H9 (cell line): Measurements from ENCODE around the gene C4orf17. TPM values are rescaled to one million over a fixed set of nuclear protein-coding genes. Genes with fewer than 3 reads are reported as not detected.

Source experiments
- DNase-seq: peaks from one replicate; pipeline ENCODE4 v3.0.0-alpha.2; 2017
- H2AFZ ChIP-seq: one replicate; pipeline ENCODE4 v1.6.1; 2013; ENCODE audit warnings: mild to moderate bottlenecking, low read length, control low read depth, moderate library complexity
- H2AK5ac ChIP-seq: 2 replicates; pipeline ENCODE4 v1.6.1; 2013; ENCODE audit warnings: low read length, control low read depth, mixed read lengths; ENCODE audit not compliant: insufficient read length
- H2BK120ac ChIP-seq: one replicate; pipeline ENCODE4 v1.6.1; 2013; ENCODE audit warnings: low read depth, mild to moderate bottlenecking, low read length, control low read depth, inconsistent platforms; ENCODE audit not compliant: poor library complexity, severe bottlenecking
- H2BK12ac ChIP-seq: 2 replicates; pipeline ENCODE4 v1.6.1; 2013; ENCODE audit warnings: low read length, control low read depth, mixed read lengths, low read depth; ENCODE audit not compliant: insufficient read length
- H2BK15ac ChIP-seq: 2 replicates; pipeline ENCODE4 v1.6.1; 2013; ENCODE audit warnings: low read depth, low read length, control low read depth
- H2BK20ac ChIP-seq: one replicate; pipeline ENCODE4 v1.6.1; 2013; ENCODE audit warnings: low read depth, mild to moderate bottlenecking, low read length, control low read depth, inconsistent platforms; ENCODE audit not compliant: poor library complexity, severe bottlenecking
- H2BK5ac ChIP-seq: 2 replicates; pipeline ENCODE4 v1.6.1; 2013; ENCODE audit warnings: low read length, control low read depth, mixed read lengths; ENCODE audit not compliant: insufficient read length
- H3K14ac ChIP-seq: 2 replicates; pipeline ENCODE4 v1.6.1; 2013; ENCODE audit warnings: low read length, control low read depth; ENCODE audit not compliant: insufficient read depth
- H3K18ac ChIP-seq: 2 replicates; pipeline ENCODE4 v1.6.1; 2013; ENCODE audit warnings: low read depth, mild to moderate bottlenecking, mixed read lengths, low read length, control low read depth; ENCODE audit not compliant: insufficient read length
- H3K23ac ChIP-seq: 2 replicates; pipeline ENCODE4 v1.6.1; 2013; ENCODE audit warnings: low read length, control low read depth, mixed read lengths, low read depth; ENCODE audit not compliant: insufficient read length
- H3K23me2 ChIP-seq: 2 replicates; pipeline ENCODE4 v1.6.1; 2013; ENCODE audit warnings: low read depth, mild to moderate bottlenecking, mixed read lengths, low read length, control low read depth; ENCODE audit not compliant: insufficient read length, poor library complexity, severe bottlenecking
- H3K27ac ChIP-seq: 2 replicates; pipeline ENCODE4 v1.5.1; 2013; ENCODE audit warnings: low read length, control low read depth, mixed read lengths, low read depth; ENCODE audit not compliant: insufficient read length
- H3K27me3 ChIP-seq: 2 replicates; pipeline ENCODE4 v1.6.1; 2013; ENCODE audit warnings: low read length, control low read depth, inconsistent platforms; ENCODE audit not compliant: insufficient read depth
- H3K4ac ChIP-seq: 2 replicates; pipeline ENCODE4 v1.6.1; 2013; ENCODE audit warnings: low read depth, mild to moderate bottlenecking, control low read depth, inconsistent platforms, low read length, moderate library complexity
- H3K4me1 ChIP-seq: 2 replicates; pipeline ENCODE4 v1.6.1; 2013; ENCODE audit warnings: low read length, control low read depth, inconsistent platforms; ENCODE audit not compliant: insufficient read depth
- H3K4me2 ChIP-seq: 2 replicates; pipeline ENCODE4 v1.6.1; 2013; ENCODE audit warnings: low read length, control low read depth, mixed read lengths; ENCODE audit not compliant: insufficient read length, insufficient read depth
- H3K56ac ChIP-seq: 2 replicates; pipeline ENCODE4 v1.6.1; 2013; ENCODE audit warnings: low read depth, mild to moderate bottlenecking, mixed read lengths, low read length, control low read depth; ENCODE audit not compliant: insufficient read length
- H3K79me1 ChIP-seq: 2 replicates; pipeline ENCODE4 v1.6.1; 2013; ENCODE audit warnings: low read depth, mild to moderate bottlenecking, moderate library complexity, low read length, control low read depth, inconsistent platforms; ENCODE audit not compliant: insufficient read depth, poor library complexity, severe bottlenecking
- H3K79me2 ChIP-seq: 2 replicates; pipeline ENCODE4 v1.6.1; 2013; ENCODE audit warnings: low read length, control low read depth, inconsistent platforms; ENCODE audit not compliant: insufficient read depth
- H3K9ac ChIP-seq: 2 replicates; pipeline ENCODE4 v1.6.1; 2013; ENCODE audit warnings: low read length, control low read depth, mixed read lengths; ENCODE audit not compliant: insufficient read length; ENCODE audit errors: extremely low read depth
- H3K9me3 ChIP-seq: one replicate; pipeline ENCODE4 v1.6.1; 2013; ENCODE audit warnings: low read depth, low read length, inconsistent platforms; ENCODE audit not compliant: control insufficient read depth
- H3T11ph ChIP-seq: one replicate; pipeline ENCODE4 v1.6.1; 2013; ENCODE audit warnings: mild to moderate bottlenecking, low read length, control low read depth, inconsistent platforms
- H4K20me1 ChIP-seq: one replicate; pipeline ENCODE4 v1.6.1; 2013; ENCODE audit not compliant: control insufficient read depth, insufficient read length, insufficient read depth
- H4K5ac ChIP-seq: 2 replicates; pipeline ENCODE4 v1.6.1; 2013; ENCODE audit warnings: low read depth, mild to moderate bottlenecking, mixed read lengths, low read length, control low read depth; ENCODE audit not compliant: insufficient read length
- H4K8ac ChIP-seq: replicated peaks from 2 replicates; pipeline ENCODE4 v1.6.1; 2013; ENCODE audit warnings: low read length, control low read depth, mixed read lengths, low read depth; ENCODE audit not compliant: insufficient read length
- H4K91ac ChIP-seq: 2 replicates; pipeline ENCODE4 v1.6.1; 2013; ENCODE audit warnings: low read depth, mild to moderate bottlenecking, moderate library complexity, mixed read lengths, low read length, control low read depth; ENCODE audit not compliant: insufficient read length
- H3K27ac Mint-ChIP-seq, 3 experiments: 2 replicates in 2 of 3; 3 replicates in 1 of 3; pipeline ENCODE4 v1.8.0; 2020 to 2021; ENCODE audit warnings: mixed read lengths in 3 of 3, mild to moderate bottlenecking in 1 of 3, moderate library complexity in 1 of 3
- H3K27me3 Mint-ChIP-seq: 2 replicates; pipeline ENCODE4 v1.8.0; 2021; ENCODE audit warnings: low read depth, mild to moderate bottlenecking, moderate library complexity, mixed read lengths
- H3K36me3 Mint-ChIP-seq, 3 experiments: 2 replicates in 2 of 3; 3 replicates in 1 of 3; pipeline ENCODE4 v1.8.0; 2020 to 2021; ENCODE audit warnings: low read depth in 3 of 3, mixed read lengths in 3 of 3; ENCODE audit not compliant: insufficient read depth in 1 of 3
- H3K4me1 Mint-ChIP-seq, 2 experiments: 2 replicates each; pipeline ENCODE4 v1.8.0; 2020; ENCODE audit warnings: mixed read lengths in 2 of 2
- H3K4me3 Mint-ChIP-seq, 2 experiments: 2 replicates in 1 of 2; 3 replicates in 1 of 2; pipeline ENCODE4 v1.8.0; 2020 to 2021; ENCODE audit warnings: mild to moderate bottlenecking in 2 of 2, mixed read lengths in 2 of 2, moderate library complexity in 1 of 2
- H3K9me3 Mint-ChIP-seq, 2 experiments: 2 replicates in 1 of 2; 3 replicates in 1 of 2; pipeline ENCODE4 v1.8.0; 2020; ENCODE audit warnings: mild to moderate bottlenecking in 2 of 2, mixed read lengths in 2 of 2, moderate library complexity in 1 of 2
- WGBS: extraction: QIAGEN DNeasy Blood & Tissue Kit; methylation state at CpG from one replicate; pipeline ENCODE4 v1.1.7; 2013; ENCODE audit warnings: missing lambda C conversion rate, low lambda C conversion rate, mixed read lengths; ENCODE audit not compliant: insufficient read length; ENCODE audit errors: extremely low coverage; 5-methylcytosine and 5-hydroxymethylcytosine counted together
- total RNA-seq: library from RNA; stranded (reverse); gene quantifications from 2 replicates; pipeline ENCODE4 v1.2.1, GENCODE V29; 2021
- TF ChIP-seq, protein P1 (sequence below): fragments of 200-600 bp; sonication (generic); conservative IDR thresholded peaks from 3 replicates; pipeline ENCODE4 v1.8.0; 2021; ENCODE audit warnings: antibody characterized with exemption, mild to moderate bottlenecking

The C4orf17 gene
- total RNA-seq, 1 experiment from 2014 or later: not detected

GRCh38 chr4:99572527-99573240 lies 61.9 kb downstream of the C4orf17 start:
- H2BK120ac ChIP-seq: no peak overlapping the region
- no peaks in the 10 kb centered on the region for H3K23me2 ChIP-seq
- H3K4me3 Mint-ChIP-seq: no peak overlapping the region
- H2BK5ac ChIP-seq: no peak overlapping the region
- no peak overlapping the region for H3K4me2 ChIP-seq
- no peak overlapping the region for H4K8ac ChIP-seq
- H4K91ac ChIP-seq: no peak overlapping the region
- no peak overlapping the region for H3T11ph ChIP-seq
- no peak overlapping the region for H2AFZ ChIP-seq
- H3K27me3 Mint-ChIP-seq: no peaks in the 10 kb centered on the region
- H3K27ac ChIP-seq: no peak overlapping the region
- peaks cover 9 to 11% of the 10 kb centered on the region in 2 experiments for H3K4me1 Mint-ChIP-seq
- no peaks in the 10 kb centered on the region for H3K9me3 ChIP-seq
- no peaks in the 10 kb centered on the region for H3K79me2 ChIP-seq
- H3K23ac ChIP-seq: no peak overlapping the region
- H3K9ac ChIP-seq: no peak overlapping the region
- no CpG with 5 or more reads among the region's 6 CpGs for WGBS
- H4K20me1 ChIP-seq: no peaks in the 10 kb centered on the region
- H3K4me1 ChIP-seq: no peaks in the 10 kb centered on the region; the same call in 1 of the 2 replicates
- no peak overlapping the region for H3K4ac ChIP-seq
- DNase-seq: no peak
- H3K79me1 ChIP-seq: no peaks in the 10 kb centered on the region
- H2BK15ac ChIP-seq: no peak overlapping the region
- H3K56ac ChIP-seq: no peak overlapping the region
- no peaks in the 10 kb centered on the region for H3K9me3 Mint-ChIP-seq
- H3K27ac Mint-ChIP-seq: no peak overlapping the region
- no peak overlapping the region for H4K5ac ChIP-seq
- TF ChIP-seq, protein P1, sequence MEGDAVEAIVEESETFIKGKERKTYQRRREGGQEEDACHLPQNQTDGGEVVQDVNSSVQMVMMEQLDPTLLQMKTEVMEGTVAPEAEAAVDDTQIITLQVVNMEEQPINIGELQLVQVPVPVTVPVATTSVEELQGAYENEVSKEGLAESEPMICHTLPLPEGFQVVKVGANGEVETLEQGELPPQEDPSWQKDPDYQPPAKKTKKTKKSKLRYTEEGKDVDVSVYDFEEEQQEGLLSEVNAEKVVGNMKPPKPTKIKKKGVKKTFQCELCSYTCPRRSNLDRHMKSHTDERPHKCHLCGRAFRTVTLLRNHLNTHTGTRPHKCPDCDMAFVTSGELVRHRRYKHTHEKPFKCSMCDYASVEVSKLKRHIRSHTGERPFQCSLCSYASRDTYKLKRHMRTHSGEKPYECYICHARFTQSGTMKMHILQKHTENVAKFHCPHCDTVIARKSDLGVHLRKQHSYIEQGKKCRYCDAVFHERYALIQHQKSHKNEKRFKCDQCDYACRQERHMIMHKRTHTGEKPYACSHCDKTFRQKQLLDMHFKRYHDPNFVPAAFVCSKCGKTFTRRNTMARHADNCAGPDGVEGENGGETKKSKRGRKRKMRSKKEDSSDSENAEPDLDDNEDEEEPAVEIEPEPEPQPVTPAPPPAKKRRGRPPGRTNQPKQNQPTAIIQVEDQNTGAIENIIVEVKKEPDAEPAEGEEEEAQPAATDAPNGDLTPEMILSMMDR: no peak
- no peaks in the 10 kb centered on the region for H3K36me3 Mint-ChIP-seq
- no peak overlapping the region for H2BK12ac ChIP-seq
- no peaks in the 10 kb centered on the region for H3K27me3 ChIP-seq
- H3K18ac ChIP-seq: no peak overlapping the region
- H2BK20ac ChIP-seq: no peak overlapping the region
- no peak overlapping the region for H3K14ac ChIP-seq
- no peak overlapping the region for H2AK5ac ChIP-seq
